ENCODE results near the gene SWT1.
A peak's percentile ranks its signal among the peaks of the same experiment; 100 is the strongest.
"Not testable (repeated sequence)": the region's sequence is repeated elsewhere in the genome, so short reads cannot be mapped to it uniquely, and the experiment has no call there.

The SWT1 gene

GRCh38 chr1:185251928-185252327 lies 95.0 kb downstream of the SWT1 start:
- DNase-seq, result not testable (repeated sequence)

DNA sequence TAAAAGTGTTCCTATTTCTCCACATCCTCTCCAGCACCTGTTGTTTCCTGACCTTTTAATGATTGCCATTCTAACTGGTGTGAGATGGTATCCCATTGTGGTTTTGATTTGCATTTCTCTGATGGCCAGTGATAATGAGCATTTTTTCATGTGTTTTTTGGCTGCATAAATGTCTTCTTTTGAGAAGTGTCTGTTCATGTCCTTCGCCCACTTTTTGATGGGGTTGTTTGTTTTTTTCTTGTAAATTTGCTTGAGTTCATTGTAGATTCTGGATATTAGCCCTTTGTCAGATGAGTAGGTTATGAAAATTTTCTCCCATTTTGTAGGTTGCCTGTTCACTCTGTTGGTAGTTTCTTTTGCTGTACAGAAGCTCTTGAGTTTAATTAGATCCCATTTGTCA lies 95.4 kb downstream of the SWT1 start:
- DNase-seq, result not testable (repeated sequence)

- not testable (repeated sequence) for DNase-seq
Measured at GRCh38 chr1:185255595-185255994, 98.6 kb downstream of the SWT1 start.

- peak; percentile 3 to 9 for DNase-seq
Measured at GRCh38 chr1:185257116-185257949, 100.4 kb downstream of the SWT1 start.

DNA sequence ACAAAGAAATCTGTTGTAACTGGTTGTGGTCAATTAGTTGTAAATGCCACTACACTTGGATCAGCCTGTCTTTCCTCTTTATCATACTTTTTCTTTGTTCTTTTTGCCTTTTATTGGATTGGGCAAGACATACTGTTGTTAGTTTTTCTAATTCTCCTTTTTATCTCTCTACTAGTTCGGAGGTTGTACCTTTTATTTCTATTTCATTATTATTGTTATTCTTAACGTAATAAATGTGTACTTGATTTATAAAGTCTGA lies 100.9 kb downstream of the SWT1 start:
- DNase-seq, result no peak

DNA sequence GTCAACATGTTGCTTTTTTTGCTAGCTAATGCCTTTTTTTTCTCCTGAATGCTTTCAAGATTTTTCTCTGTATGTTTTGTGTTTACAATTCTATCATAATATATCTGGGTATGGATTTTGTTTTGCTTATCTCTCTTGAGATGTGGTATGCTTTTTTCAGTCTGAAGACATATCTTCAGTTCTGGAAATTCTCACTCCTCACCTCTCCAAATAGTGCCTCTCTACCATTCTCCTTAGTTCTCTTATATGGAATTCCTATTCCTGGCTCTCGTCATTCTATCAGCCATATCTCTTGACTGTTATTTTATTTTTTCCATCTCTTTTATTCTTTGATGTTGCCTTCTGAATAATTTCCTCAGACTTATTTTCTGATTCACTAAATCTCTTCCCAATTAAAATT lies 101.7 kb downstream of the SWT1 start:
- DNase-seq, result no peak

GRCh38 chr1:185260611-185261010 lies 103.6 kb downstream of the SWT1 start:
- DNase-seq, result no peak

GRCh38 chr1:185262151-185262550 lies 105.2 kb downstream of the SWT1 start:
- DNase-seq, result no peak

- DNase-seq, result no peak
Measured at GRCh38 chr1:185263292-185263691, 106.3 kb downstream of the SWT1 start.

- DNase-seq, result no peak
Measured at GRCh38 chr1:185263780-185264179, 106.8 kb downstream of the SWT1 start.

DNA sequence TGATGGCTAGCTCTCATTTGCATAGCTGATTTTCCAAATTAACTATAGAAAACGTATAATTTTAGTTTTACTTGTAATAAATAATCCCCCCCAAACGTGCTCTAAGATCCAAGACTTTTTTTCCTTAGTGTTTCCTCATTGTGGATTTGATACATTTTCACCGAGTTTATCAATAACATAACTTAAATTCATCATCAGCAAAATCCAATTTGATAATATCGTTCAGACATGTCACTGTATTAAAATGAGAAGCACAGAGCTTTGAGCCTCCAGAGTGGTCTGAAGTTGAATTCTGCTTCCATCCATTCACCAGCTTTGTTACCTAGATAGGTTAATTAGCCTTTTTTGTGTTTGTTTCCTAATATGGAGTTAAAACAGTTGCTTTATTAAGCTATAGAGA lies 108.3 kb downstream of the SWT1 start:
- no peak for DNase-seq

DNA sequence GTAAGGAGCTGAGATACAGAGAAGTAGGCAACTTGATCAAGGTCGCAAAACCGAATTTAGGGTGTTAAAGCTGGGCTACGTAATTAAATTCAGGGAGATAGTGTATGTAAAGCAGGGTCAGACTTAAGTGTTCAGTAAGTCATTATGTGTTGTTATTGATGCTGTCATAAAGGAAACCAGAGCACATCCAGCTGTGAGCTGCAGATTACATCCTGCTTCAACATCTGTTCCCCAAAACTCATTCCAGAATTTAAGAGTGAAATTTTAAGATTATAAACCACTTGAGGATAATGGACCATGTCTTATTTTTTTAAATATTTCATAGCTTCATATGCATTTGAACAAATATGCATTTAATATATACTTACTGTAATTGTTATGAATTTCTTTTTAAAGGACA lies 110.3 kb downstream of the SWT1 start:
- DNase-seq, result no peak

DNA sequence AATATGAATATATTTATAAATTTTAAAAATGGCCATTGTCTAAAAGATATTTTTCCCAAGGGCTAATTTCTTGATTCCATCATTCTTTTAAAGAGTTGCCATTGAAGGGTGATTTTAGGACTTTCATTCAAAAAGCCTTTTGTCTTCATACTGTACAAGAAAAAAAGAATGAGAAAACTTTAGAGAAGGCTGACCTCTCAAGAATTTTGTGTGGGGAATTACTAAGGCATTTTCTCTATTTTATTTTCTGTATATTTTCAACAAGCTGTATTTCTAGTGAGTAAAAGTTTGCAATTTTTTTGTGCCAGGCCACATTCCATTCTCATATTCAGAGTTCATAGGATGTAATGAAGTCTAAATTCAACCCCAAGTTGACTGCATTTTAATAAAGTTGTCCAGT lies 110.7 kb downstream of the SWT1 start:
- DNase-seq, result no peak

- DNase-seq, result no peak
Measured at GRCh38 chr1:185268352-185268751, 111.4 kb downstream of the SWT1 start.

DNA sequence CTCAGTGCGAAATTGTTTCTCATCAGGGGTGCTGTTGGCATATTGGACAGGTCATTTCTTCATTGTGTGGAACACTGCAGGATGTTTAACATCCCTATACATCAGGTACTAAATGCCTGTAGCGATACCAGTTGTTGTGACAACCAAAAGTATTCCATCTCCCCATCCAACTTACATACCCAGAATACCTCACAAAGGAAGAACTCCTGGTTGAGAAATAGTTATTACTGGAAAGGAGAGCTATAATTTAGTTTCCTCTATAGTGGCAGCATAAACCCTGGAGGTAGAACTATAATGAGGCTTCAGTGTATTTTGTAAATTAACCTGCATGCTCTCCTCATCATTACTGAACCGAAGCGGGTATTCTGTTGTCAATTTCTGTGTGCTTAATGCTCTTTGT lies 115.0 kb downstream of the SWT1 start:
- DNase-seq, result no peak

DNA sequence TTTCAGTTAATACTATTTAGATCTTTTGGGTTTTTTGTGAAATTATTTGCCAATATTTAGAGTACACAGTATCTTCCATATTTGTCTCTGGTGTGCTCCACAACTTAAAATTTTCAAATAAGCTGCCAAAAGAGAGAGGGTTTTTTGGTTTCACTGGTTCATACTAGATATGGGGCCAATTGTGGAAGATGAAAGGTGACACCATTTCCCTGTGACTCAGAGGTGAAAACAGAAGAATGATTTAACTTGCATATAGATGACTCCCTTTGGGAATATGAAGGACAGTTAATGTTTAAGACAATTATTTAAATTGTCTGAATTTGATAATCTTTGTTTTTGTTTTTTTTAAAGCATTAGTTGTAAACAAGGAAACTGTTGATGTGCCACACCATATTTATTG lies 122.6 kb downstream of the SWT1 start:
- DNase-seq, result no peak

GRCh38 chr1:185280589-185280988 lies 123.6 kb downstream of the SWT1 start:
- no peak for DNase-seq

DNA sequence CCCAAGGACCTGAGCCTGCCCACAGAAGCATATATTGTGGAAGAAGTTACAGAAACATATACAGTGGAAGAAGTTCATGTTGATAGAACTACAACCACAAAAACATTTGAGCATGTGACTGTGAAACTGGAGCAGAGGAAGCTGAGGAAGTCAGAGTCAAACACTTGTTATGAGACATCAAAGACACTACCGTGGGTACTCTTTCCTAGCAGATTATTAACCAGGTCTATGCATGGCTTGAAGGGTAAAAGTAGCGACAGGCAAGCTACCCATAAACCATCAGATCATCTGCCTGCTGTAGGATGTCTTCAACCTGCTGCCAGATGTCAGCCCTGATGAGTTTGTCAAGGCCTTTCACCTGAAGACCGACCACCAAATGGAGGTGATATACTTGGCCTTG lies 124.3 kb downstream of the SWT1 start:
- DNase-seq, result no peak

DNA sequence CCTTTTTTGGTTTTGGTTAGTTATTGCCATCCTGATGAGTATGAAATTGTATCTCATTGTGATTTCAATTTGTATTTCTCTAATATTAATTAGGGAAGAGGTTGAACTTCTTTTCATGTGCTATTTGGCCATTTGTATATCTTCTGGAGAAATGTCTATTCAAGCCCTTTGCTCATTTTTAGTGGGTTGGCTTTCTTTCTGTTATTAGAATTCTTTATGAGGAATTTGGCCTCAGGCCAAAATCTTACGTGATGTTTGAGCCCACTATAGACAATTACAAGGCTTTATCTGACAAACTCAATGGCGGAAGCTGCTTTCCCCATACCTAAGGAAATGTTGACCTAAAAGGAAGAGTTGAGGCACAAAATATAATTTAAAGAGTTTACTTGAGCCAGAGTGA lies 127.1 kb downstream of the SWT1 start:
- no peak for DNase-seq

DNA sequence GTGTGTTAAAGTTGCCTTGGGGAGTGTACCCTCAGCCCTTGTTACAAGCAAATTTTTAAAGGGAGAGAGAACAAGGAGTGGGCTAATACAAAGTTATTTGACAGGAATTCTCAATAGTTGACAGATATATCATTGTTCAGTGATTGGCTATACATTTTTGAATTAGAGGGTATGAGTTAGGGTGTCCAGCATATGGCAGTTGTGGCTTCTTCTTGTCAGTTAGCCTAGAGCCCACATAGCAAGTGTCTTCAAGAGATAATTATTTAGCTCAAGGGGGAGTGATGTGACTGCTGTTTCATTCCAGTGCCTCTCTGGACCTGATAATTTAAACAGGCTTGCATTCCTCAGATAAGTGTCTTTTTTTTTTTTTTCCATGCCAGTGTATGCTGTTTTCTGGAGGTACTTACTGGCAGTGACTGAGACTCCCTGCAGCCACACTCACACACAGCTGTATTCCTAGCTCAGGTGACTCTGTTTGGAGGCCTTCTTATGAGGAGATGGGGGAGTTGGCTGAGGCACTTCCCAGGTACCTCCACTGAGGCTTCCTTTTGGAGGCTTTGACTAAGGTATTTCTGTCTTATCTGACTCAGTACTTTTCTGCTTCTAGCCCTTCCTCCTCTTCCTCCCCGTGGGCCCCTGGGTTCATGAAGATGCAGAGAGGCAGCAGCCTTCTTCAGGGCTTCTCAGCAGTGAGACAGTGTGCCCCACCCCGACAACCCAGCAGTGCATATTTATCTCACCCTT lies 127.7 kb downstream of the SWT1 start:
- DNase-seq, result no peak

GRCh38 chr1:185287451-185287850 lies 130.5 kb downstream of the SWT1 start:
- no peak for DNase-seq

DNA sequence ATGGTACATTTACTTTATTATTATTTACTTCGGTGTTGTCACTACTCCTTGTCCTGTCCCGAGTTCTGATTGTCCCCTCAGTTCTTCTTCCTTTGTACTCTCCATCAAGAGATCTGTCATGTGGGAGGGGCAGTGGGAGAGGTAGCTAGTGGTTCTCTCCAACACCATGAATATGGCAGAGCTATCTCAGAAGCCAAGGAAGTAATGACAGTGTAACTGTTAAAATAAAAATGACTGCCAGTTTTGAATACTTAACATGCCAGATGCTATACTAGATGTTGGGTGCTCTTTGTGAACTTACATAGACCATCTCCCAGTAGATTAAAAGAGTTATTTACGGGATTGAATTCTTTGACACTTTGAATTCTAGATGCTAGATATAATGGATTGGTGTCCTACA lies 131.5 kb downstream of the SWT1 start:
- DNase-seq, result no peak

- DNase-seq, result no peak
Measured at GRCh38 chr1:185289880-185290279, 132.9 kb downstream of the SWT1 start.

DNA sequence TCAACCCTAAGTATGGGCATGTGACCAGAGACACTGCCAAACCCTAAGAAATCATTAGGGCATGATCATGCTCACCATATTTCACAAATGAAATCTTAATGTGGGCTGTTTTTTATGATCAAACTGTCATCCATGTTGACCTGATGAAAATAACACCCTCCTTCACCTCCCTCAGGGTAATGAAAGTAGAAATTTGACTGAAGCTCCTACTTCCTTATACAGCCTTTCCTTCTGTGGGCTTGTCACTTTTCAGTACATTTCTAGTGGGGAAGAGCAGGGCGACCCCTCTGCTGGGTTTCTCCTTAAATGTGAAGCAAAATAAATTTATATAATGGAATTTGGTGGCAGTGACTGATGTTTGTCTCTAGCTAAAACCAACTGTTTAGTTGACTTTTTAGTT lies 134.2 kb downstream of the SWT1 start:
- DNase-seq, result no peak

GRCh38 chr1:185291652-185292051 lies 134.7 kb downstream of the SWT1 start:
- DNase-seq, result no peak
